Colonic mucosa (tissue), 4 donors: ENCODE data around the gene TSPAN11. TPM values are rescaled to one million over a fixed set of nuclear protein-coding genes. Genes with fewer than 3 reads are reported as not detected.

Experiments used
- DNase-seq: peaks from one replicate; pipeline ENCODE4 v3.0.0-alpha.2; 2020
- H3K27ac ChIP-seq: fragments of 200-600 bp; one replicate; pipeline ENCODE4 v1.8.0; 2021
- H3K27me3 ChIP-seq: fragments of 200-600 bp; one replicate; pipeline ENCODE4 v1.8.0; 2021
- H3K36me3 ChIP-seq: fragments of 200-600 bp; one replicate; pipeline ENCODE4 v1.8.0; 2021
- H3K4me1 ChIP-seq: fragments of 200-600 bp; one replicate; pipeline ENCODE4 v1.8.0; 2021; ENCODE audit warnings: mild to moderate bottlenecking
- H3K4me3 ChIP-seq: fragments of 200-600 bp; one replicate; pipeline ENCODE4 v1.8.0; 2021
- H3K9ac ChIP-seq, 2 donors: one replicate each; pipeline ENCODE4 v1.7.0; 2013; ENCODE audit warnings: control low read depth in 2 of 2, low read depth in 2 of 2, low read length in 2 of 2
- H3K9me3 ChIP-seq: fragments of 200-600 bp; one replicate; pipeline ENCODE4 v1.8.0; 2021
- CTCF ChIP-seq: fragments of 200-600 bp; IDR thresholded peaks from one replicate; pipeline ENCODE4 v1.8.0; 2022; ENCODE audit warnings: antibody characterized with exemption, mild to moderate bottlenecking
- intact Hi-C: fragments of 100-400 bp; cut with DNase I; formaldehyde crosslinking; loops from one replicate; pipeline ENCODE4 v1.14.1; 2022
- total RNA-seq, 2 donors: library from RNA; stranded (reverse); fragmentation: NEBNext Ultra II Directional in 1 of 2; extraction: Animal tissue kit (Norgen Biotek cat#: 25700) in 1 of 2; gene quantifications; one replicate each; pipeline ENCODE4 v1.2.1, GENCODE V29; 2021
- donor health status: healthy.
- donor health status: DM: no; HTN: no; CAD: no.
- donor health status: DM: no; HTN: no; CAD: no.

TSPAN11 gene
- total RNA-seq, 2 donors from 2014 or later = 1.3 to 8.2 TPM

GRCh38 chr12:30964896-30965612, 38.5 kb downstream of the TSPAN11 start:
- intact Hi-C loops = no loop called here
- Histone ChIP-seq H3K9me3 (no peaks in the 10 kb centered on the region), H3K27me3 (no peaks in the 10 kb centered on the region), H3K4me3 (no peak overlapping the region), H3K27ac (no peak overlapping the region), H3K9ac (no peak overlapping the region), H3K4me1 (no peaks in the 10 kb centered on the region), H3K36me3 (no peaks in the 10 kb centered on the region)
- TF ChIP-seq CTCF = no peak
- no peak for DNase-seq

GRCh38 chr12:30965613-30965985, 39.1 kb downstream of the TSPAN11 start:
- no peak for DNase-seq
- Histone ChIP-seq H3K4me3 (no peak overlapping the region), H3K4me1 (no peaks in the 10 kb centered on the region), H3K9me3 (no peaks in the 10 kb centered on the region), H3K27ac (no peak overlapping the region), H3K36me3 (no peaks in the 10 kb centered on the region), H3K27me3 (no peaks in the 10 kb centered on the region), H3K9ac (no peak overlapping the region)
- intact Hi-C loops = no loop called here
- no peak for TF ChIP-seq CTCF

- intact Hi-C loops = no loop called here
- TF ChIP-seq CTCF = no peak
- no peaks in the 10 kb centered on the region for H3K36me3 ChIP-seq
- H3K27me3 ChIP-seq = no peaks in the 10 kb centered on the region
- no peaks in the 10 kb centered on the region for H3K9me3 ChIP-seq
- H3K4me3 ChIP-seq = no peak overlapping the region
- no peaks in the 10 kb centered on the region for H3K4me1 ChIP-seq
- no peak overlapping the region for H3K9ac ChIP-seq
- H3K27ac ChIP-seq = no peak overlapping the region
- no peak for DNase-seq
Measured at GRCh38 chr12:30967026-30967425, 40.5 kb downstream of the TSPAN11 start.

- TF ChIP-seq CTCF = no peak
- Histone ChIP-seq H3K9ac (no peak overlapping the region), H3K27me3 (no peaks in the 10 kb centered on the region), H3K27ac (no peak overlapping the region), H3K9me3 (no peaks in the 10 kb centered on the region), H3K36me3 (no peaks in the 10 kb centered on the region), H3K4me3 (no peak overlapping the region), H3K4me1 (no peaks in the 10 kb centered on the region)
- intact Hi-C loops = no loop called here
- DNase-seq = no peak
Measured at GRCh38 chr12:30968211-30968610, 41.7 kb downstream of the TSPAN11 start.

- Histone ChIP-seq H3K27me3 (no peaks in the 10 kb centered on the region), H3K27ac (no peak overlapping the region), H3K4me3 (no peak overlapping the region), H3K9me3 (no peaks in the 10 kb centered on the region), H3K4me1 (no peaks in the 10 kb centered on the region), H3K9ac (no peak overlapping the region), H3K36me3 (no peaks in the 10 kb centered on the region)
- TF ChIP-seq CTCF = no peak
- intact Hi-C loops = no loop called here
- no peak for DNase-seq
Measured at GRCh38 chr12:30969006-30969405, 42.5 kb downstream of the TSPAN11 start.
